ENCODE results near the gene ADAMTS18.

GRCh38 chr16:77387815-77388209 is 47.0 kb downstream of the ADAMTS18 start:
- no peak for TF ChIP-seq EP300 (IDR thresholded peaks at IDR 0.05; ENCODE audit: low read depth)
- TF ChIP-seq CTCF (IDR thresholded peaks at IDR 0.05) = no peak
